Thoracic aorta (tissue), 2 donors: ENCODE measurements around the gene SPAG16. TPM values are rescaled to one million over a fixed set of nuclear protein-coding genes. Genes with fewer than 3 reads are reported as not detected.

Experiments
- ATAC-seq: fragments of 150-250 bp; one replicate; pipeline ENCODE4 v1.8.0; 2017; ENCODE audit warnings: low read depth; ENCODE audit not compliant: insufficient number of reproducible peaks, low FRiP score
- DNase-seq: peaks from one replicate; pipeline ENCODE4 v3.0.0-alpha.2; 2020; ENCODE audit warnings: low spot score
- H3K27ac ChIP-seq, 2 donors: fragments of 200-600 bp; sonication (generic); 1 replicate in 1 of 2; 2 replicates in 1 of 2; pipeline ENCODE4 v1.5.1; 2016; ENCODE audit warnings: mild to moderate bottlenecking in 2 of 2, moderate library complexity in 2 of 2
- H3K27me3 ChIP-seq: fragments of 200-600 bp; sonication (generic); replicated peaks from 2 replicates; pipeline ENCODE4 v1.6.0; 2016; ENCODE audit warnings: mild to moderate bottlenecking; ENCODE audit not compliant: insufficient read depth
- H3K36me3 ChIP-seq: fragments of 200-600 bp; sonication (generic); one replicate; pipeline ENCODE4 v1.5.1; 2016
- H3K4me1 ChIP-seq, 2 donors: fragments of 200-600 bp; sonication (generic); 1 replicate in 1 of 2; 2 replicates in 1 of 2; pipeline versions ENCODE4 v1.5.1 to v1.6.0; 2016; ENCODE audit warnings: low read depth in 2 of 2, mild to moderate bottlenecking in 1 of 2; ENCODE audit not compliant: control insufficient read depth in 1 of 2
- H3K4me3 ChIP-seq: fragments of 200-600 bp; sonication (generic); 2 replicates; pipeline ENCODE4 v1.5.1; 2016; ENCODE audit warnings: mild to moderate bottlenecking
- H3K9me3 ChIP-seq: fragments of 200-600 bp; sonication (generic); 2 replicates; pipeline ENCODE4 v1.5.1; 2016
- total RNA-seq, 2 donors: library from RNA; depleted of rRNA; stranded (reverse); fragments of >200 nt; gene quantifications; one replicate each; pipeline versions ENCODE4 v1.1.0 to v1.2.3, GENCODE V29; 2016
- TF ChIP-seq, protein P1 (sequence below): fragments of 200-600 bp; sonication (generic); IDR thresholded peaks from one replicate; pipeline ENCODE4 v1.5.1; 2019; ENCODE audit warnings: antibody characterized with exemption

Gene SPAG16
- total RNA-seq, 2 donors from 2014 or later: 7.4 to 26.3 TPM

DNA sequence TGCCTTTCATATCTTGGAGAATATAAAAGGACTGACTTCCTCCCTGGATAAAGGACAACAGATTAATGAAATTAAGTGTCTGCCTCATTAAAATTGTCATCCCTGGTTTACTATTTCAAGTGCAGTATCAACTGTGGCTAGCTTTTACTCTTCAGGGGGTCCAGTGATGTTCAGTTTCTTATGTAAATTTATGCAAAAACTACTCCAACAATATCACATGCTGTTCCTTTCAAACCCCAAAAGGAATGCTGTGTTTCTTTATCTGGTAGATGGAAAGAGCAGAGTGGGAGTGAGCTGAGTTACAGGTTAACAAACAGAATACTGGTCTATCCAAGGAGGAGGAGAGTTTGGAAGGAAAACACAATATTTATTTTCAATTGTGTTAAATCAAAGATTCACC is 842.9 kb downstream of the SPAG16 start:
- DNase-seq: no peak
- Histone ChIP-seq H3K27me3 (no peaks in the 10 kb centered on the region), H3K27ac (no peak overlapping the region), H3K9me3 (no peaks in the 10 kb centered on the region), H3K36me3 (no peaks in the 10 kb centered on the region), H3K4me3 (no peak overlapping the region), H3K4me1 (no peaks in the 10 kb centered on the region)
- TF ChIP-seq, protein P1, sequence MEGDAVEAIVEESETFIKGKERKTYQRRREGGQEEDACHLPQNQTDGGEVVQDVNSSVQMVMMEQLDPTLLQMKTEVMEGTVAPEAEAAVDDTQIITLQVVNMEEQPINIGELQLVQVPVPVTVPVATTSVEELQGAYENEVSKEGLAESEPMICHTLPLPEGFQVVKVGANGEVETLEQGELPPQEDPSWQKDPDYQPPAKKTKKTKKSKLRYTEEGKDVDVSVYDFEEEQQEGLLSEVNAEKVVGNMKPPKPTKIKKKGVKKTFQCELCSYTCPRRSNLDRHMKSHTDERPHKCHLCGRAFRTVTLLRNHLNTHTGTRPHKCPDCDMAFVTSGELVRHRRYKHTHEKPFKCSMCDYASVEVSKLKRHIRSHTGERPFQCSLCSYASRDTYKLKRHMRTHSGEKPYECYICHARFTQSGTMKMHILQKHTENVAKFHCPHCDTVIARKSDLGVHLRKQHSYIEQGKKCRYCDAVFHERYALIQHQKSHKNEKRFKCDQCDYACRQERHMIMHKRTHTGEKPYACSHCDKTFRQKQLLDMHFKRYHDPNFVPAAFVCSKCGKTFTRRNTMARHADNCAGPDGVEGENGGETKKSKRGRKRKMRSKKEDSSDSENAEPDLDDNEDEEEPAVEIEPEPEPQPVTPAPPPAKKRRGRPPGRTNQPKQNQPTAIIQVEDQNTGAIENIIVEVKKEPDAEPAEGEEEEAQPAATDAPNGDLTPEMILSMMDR: no peak
- no peak for ATAC-seq

DNA sequence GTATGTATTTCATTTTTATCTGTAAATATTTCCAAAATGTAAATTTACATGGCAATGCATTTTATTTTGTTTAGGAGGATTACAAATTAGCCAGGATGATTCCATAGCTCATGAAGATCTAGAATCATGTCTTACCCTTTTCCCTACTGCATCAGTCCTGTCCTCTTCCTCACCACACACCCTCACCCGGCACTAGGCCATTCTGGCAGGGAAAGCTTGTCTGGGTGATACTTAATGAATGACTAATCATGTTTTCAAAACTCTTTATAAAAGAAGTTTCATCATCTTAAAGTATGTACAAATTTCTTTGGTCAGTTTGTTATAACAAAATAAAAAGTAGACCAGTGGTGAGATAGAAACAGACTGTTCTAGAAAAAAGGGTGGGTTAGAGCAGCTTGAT is 843.3 kb downstream of the SPAG16 start:
- no peak for ATAC-seq

DNA sequence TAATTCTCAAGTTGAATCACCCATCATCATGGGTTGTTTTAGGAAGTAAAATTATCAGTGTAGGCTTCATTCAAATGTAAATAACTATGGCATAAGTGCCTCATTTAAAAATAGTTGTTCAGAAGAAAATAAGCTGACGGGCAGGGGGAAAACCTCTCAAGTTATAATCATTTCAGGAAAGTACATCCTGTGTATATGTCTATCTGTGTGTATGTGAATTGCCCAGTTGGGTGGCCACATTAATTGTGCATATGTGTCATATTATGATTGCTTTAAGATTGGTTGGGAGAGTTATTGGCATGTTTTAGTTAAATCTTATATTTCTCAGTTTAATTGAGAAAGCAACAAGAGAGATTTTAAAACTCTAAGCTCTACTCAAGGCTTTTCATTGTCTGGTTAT is 843.8 kb downstream of the SPAG16 start:
- no peaks in the 10 kb centered on the region for H3K9me3 ChIP-seq
- ATAC-seq: no peak

More for the DNA sequence above, 843.3 kb downstream of the SPAG16 start:
- Histone ChIP-seq H3K9me3 (no peaks in the 10 kb centered on the region), H3K36me3 (no peaks in the 10 kb centered on the region), H3K27ac (no peak overlapping the region), H3K27me3 (no peaks in the 10 kb centered on the region), H3K4me1 (no peaks in the 10 kb centered on the region), H3K4me3 (no peak overlapping the region)
- TF ChIP-seq, protein P1: no peak
- no peak for DNase-seq

DNA sequence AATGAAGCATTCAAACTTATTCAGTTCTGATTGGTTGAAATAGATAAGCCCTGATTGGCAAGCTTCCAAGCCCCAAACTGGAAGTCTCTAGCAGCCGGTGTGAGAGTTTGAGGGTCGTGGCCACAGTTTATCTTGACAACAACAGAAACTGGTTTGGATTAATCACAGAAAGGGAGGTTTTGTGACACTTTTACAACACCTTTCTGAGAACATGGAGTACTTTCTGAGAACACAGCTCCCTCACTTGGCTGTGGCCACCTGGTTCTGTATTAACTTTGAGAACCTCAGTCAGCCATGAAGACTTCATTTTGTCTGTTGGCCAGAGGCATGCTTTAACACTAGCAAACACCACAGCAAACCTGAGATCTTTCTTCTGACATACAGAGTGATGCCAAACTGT is 845.9 kb downstream of the SPAG16 start:
- DNase-seq (no peak), ATAC-seq (no peak)
- Histone ChIP-seq H3K9me3 (no peaks in the 10 kb centered on the region), H3K27ac (no peak overlapping the region), H3K36me3 (no peaks in the 10 kb centered on the region), H3K27me3 (no peaks in the 10 kb centered on the region), H3K4me1 (no peaks in the 10 kb centered on the region), H3K4me3 (no peak overlapping the region)
- TF ChIP-seq, protein P1: no peak

More for the DNA sequence above, 843.8 kb downstream of the SPAG16 start:
- Histone ChIP-seq H3K36me3 (no peaks in the 10 kb centered on the region), H3K27ac (no peak overlapping the region), H3K4me3 (no peak overlapping the region), H3K27me3 (no peaks in the 10 kb centered on the region), H3K4me1 (no peaks in the 10 kb centered on the region)
- TF ChIP-seq, protein P1: no peak
- no peak for DNase-seq

DNA sequence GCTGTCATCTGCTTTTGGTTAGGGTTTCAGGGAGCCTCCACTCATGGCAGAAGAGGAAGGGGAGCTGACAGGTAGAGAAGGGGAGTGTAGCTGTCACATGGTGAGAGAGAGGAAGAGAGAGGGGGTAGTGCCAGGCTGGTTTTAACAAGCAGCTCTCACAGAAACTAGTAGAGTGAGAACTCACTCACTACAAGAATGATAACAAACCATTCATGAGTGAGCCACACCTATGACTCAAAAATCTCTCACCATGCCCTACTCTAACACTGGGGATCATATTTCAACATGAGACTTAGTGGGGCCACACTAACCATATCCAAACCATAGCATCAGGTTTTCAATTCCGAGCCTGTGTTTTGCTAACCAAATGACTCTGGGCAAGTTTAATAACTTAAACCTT is 851.7 kb downstream of the SPAG16 start:
- H3K27ac ChIP-seq: no peak overlapping the region
- H3K27me3 ChIP-seq: no peaks in the 10 kb centered on the region
- H3K36me3 ChIP-seq: no peaks in the 10 kb centered on the region
- H3K9me3 ChIP-seq: no peaks in the 10 kb centered on the region
- no peak for ATAC-seq
- H3K4me1 ChIP-seq: peaks cover 0 to 10% of the 10 kb centered on the region in 2 donors
- no peak overlapping the region for H3K4me3 ChIP-seq
- DNase-seq: no peak
- TF ChIP-seq, protein P1: no peak
